Nephron progenitor cell (in vitro differentiated cells): Measurements from ENCODE around the gene PROK1.

Experiments used
- DNase-seq: peaks from one replicate; pipeline ENCODE4 v3.0.0; 2021
- H3K27ac Mint-ChIP-seq: 2 replicates; pipeline ENCODE4 v1.8.0; 2021; ENCODE audit warnings: mild to moderate bottlenecking, moderate library complexity, mixed read lengths
- H3K27me3 Mint-ChIP-seq: 2 replicates; pipeline ENCODE4 v1.8.0; 2021; ENCODE audit warnings: mild to moderate bottlenecking, low read depth, mixed read lengths; ENCODE audit not compliant: poor library complexity
- H3K36me3 Mint-ChIP-seq: 2 replicates; pipeline ENCODE4 v1.8.0; 2021; ENCODE audit warnings: low read depth, mixed read lengths
- H3K4me1 Mint-ChIP-seq: 2 replicates; pipeline ENCODE4 v1.8.0; 2021; ENCODE audit warnings: mixed read lengths
- H3K4me3 Mint-ChIP-seq: 2 replicates; pipeline ENCODE4 v1.8.0; 2021; ENCODE audit warnings: mild to moderate bottlenecking, moderate library complexity, mixed read lengths
- H3K9me3 Mint-ChIP-seq: 2 replicates; pipeline ENCODE4 v1.8.0; 2021; ENCODE audit warnings: mild to moderate bottlenecking, moderate library complexity, mixed read lengths
- TF ChIP-seq, protein P1 (sequence below): fragments of 200-600 bp; sonication (generic); IDR thresholded peaks from 2 replicates; pipeline ENCODE4 v1.5.0; 2021; ENCODE audit warnings: antibody characterized with exemption

Gene PROK1

DNA sequence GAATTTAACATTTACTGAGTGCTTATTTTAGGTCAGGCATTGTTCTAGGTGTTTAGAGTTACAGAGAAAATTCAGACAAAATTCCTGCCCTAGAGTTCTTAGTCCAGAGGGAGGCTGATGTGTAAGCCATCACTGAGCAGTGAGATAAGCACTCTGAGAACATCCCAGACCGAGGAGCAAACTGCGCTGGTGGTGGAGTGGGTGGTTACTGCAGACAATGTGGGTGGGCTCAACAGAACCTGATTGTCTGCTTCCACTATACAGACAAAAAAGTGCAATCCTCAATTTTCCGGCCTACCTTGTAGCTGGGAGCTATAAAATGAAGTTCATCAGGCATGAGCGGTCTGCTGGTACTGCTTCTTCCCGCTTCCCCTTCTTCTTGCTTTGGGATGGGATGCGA, 23.5 kb downstream of the PROK1 start:
- Mint-ChIP-seq H3K36me3 (no peaks in the 10 kb centered on the region), H3K27me3 (peaks cover 17% of the 10 kb centered on the region), H3K27ac (no peak overlapping the region), H3K9me3 (no peaks in the 10 kb centered on the region), H3K4me3 (no peak overlapping the region), H3K4me1 (no peaks in the 10 kb centered on the region)
- TF ChIP-seq, protein P1, sequence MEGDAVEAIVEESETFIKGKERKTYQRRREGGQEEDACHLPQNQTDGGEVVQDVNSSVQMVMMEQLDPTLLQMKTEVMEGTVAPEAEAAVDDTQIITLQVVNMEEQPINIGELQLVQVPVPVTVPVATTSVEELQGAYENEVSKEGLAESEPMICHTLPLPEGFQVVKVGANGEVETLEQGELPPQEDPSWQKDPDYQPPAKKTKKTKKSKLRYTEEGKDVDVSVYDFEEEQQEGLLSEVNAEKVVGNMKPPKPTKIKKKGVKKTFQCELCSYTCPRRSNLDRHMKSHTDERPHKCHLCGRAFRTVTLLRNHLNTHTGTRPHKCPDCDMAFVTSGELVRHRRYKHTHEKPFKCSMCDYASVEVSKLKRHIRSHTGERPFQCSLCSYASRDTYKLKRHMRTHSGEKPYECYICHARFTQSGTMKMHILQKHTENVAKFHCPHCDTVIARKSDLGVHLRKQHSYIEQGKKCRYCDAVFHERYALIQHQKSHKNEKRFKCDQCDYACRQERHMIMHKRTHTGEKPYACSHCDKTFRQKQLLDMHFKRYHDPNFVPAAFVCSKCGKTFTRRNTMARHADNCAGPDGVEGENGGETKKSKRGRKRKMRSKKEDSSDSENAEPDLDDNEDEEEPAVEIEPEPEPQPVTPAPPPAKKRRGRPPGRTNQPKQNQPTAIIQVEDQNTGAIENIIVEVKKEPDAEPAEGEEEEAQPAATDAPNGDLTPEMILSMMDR, result no peak
- DNase-seq, result no peak

DNA sequence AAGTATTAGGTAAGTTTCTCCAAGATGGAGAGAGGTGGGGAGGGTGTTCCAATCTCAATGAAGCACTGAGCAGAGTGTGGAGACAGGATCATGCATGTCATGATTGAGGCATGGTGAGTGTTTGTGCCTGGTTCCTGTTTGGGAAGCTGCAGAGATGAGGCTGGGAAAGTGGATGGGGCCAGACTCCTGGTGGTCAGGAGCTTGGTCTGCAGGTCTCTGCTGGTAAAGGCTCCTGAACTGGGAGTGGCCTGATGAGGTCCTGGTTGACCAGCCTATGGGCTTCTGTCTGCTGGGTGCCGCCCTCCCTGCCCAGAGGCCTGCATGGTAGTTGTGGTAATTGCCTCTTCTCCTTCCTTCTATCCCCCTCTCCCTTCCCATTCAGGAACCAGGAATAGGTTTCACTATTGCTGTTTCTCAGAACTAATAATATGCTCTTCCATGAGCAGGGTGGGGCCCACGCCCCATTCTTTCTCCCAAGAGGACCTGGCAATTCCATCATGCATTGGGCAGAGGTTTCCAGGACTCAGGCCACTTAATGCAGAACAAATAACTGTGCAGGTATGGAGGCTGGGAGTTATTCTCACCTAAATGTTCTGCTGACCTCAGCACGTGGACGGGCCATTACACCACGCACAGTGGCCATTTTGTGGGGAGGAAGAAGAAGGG, 24.5 kb downstream of the PROK1 start:
- Mint-ChIP-seq H3K4me1 (no peaks in the 10 kb centered on the region), H3K27ac (no peak overlapping the region)
- TF ChIP-seq, protein P1, result no peak

DNA sequence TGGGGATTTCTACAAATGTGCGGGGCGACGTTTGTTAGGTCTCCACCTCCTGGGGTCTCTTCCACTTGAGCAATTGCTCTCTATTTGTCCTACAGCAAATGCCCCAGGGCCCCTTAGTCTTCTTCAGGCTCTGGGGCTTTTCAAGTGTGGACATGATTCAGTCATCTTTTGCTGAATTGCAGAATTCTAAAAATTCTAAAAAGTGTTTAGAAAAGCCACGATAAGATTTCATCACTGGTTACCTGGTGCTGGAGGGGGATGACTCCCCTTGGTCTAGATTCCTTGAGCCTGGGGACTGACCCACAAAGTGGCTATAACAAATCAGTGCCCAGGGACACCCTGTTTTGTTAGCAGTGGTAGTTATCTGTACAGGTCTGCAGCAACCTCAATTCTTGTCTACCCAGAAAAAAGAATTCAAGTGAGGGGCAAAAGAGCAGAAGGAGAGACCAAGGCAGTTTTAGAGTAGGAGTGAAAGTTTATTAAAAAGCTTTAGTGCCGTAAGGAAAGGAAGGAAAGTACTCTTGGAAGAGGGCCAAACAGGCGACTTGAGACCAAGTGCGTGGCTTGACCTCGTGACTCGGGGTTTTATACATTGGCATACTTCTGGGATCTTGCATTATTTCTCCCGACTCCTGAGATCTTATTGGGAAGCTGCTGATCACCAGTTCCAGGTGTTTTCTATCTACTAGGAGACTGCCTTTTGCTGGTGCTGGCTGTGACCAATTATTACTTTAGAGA, 25.2 kb downstream of the PROK1 start:
- Mint-ChIP-seq H3K9me3 (no peaks in the 10 kb centered on the region), H3K27me3 (peaks cover 9% of the 10 kb centered on the region), H3K27ac (no peak overlapping the region), H3K4me3 (no peak overlapping the region), H3K36me3 (no peaks in the 10 kb centered on the region), H3K4me1 (no peaks in the 10 kb centered on the region)
- TF ChIP-seq, protein P1, result no peak
- no peak for DNase-seq

More for the DNA sequence above, 24.5 kb downstream of the PROK1 start:
- no peak overlapping the region for H3K4me3 Mint-ChIP-seq
- DNase-seq, result no peak
- H3K9me3 Mint-ChIP-seq, result no peaks in the 10 kb centered on the region
- peaks cover 14% of the 10 kb centered on the region for H3K27me3 Mint-ChIP-seq
- H3K36me3 Mint-ChIP-seq, result no peaks in the 10 kb centered on the region

DNA sequence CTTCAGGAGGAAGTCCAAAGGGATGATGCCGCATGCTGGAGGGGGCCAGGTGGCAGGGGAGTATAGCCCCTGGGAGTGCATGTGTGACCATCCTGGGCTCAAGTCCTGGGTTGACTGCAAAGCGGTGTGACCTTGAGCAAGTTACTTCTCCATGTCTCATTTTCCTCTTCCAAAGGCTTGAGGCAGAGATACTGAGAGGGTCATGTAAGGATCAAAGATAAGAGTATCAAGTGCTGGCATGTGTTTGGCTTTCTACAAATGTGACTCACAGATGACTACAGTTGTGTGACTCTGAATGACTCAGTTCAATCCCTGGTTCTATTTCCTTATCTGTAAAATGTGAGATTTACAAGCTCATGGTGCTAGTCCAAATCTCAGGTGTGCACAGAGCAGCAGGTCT, 26.1 kb downstream of the PROK1 start:
- H3K36me3 Mint-ChIP-seq, result no peaks in the 10 kb centered on the region
- H3K4me3 Mint-ChIP-seq, result no peak overlapping the region
- no peak for DNase-seq
- H3K4me1 Mint-ChIP-seq, result peaks cover 5% of the 10 kb centered on the region
- peaks cover 14% of the 10 kb centered on the region for H3K27me3 Mint-ChIP-seq
- no peaks in the 10 kb centered on the region for H3K9me3 Mint-ChIP-seq
- no peak overlapping the region for H3K27ac Mint-ChIP-seq
- TF ChIP-seq, protein P1, result no peak

DNA sequence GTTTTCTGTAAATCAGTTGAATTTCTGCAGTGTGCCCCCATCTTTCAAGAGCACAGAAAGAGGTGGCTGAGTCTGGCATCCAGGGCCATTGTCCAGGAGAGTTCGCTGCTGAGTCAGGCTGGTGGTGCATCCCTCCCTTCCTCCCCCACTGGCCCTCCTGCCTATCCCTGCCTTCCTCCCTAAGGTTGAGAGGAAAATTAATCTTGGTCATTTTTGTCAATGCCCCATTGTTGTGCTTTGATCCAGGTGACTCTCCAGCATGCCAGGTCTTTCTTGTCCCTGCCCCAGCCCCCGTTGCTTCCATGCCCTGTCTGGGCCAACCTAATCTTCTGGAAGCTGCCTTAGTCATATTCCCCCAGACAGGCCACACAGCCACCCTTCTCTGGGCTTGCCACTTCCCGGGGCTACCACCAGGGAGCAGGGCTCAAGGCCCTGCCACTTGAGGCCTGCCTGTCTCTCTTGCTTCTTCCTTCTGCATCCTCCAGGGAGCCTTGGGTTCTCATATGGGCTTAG, 26.6 kb downstream of the PROK1 start:
- Mint-ChIP-seq H3K36me3 (no peaks in the 10 kb centered on the region), H3K4me3 (no peak overlapping the region), H3K27me3 (peaks cover 17% of the 10 kb centered on the region), H3K9me3 (no peaks in the 10 kb centered on the region), H3K4me1 (peaks cover 10% of the 10 kb centered on the region), H3K27ac (no peak overlapping the region)
- no peak for DNase-seq
- TF ChIP-seq, protein P1, result no peak
